Keratinocyte (primary cell): ENCODE results near the gene DUSP14.

Source experiments
- CTCF ChIP-seq, 3 experiments: IDR thresholded peaks in 1 of 3; conservative IDR thresholded peaks in 1 of 3; optimal IDR thresholded peaks in 1 of 3; 2 replicates in 2 of 3; 3 replicates in 1 of 3; pipeline versions ENCODE3 to v1.5.1; 2011; ENCODE audit warnings: low read length in 3 of 3, mild to moderate bottlenecking in 3 of 3, moderate library complexity in 2 of 3, control low read depth in 1 of 3, inconsistent platforms in 1 of 3; ENCODE audit not compliant: insufficient read depth in 2 of 3; ENCODE audit errors: extremely low read depth in 1 of 3
- EZH2 ChIP-seq: IDR thresholded peaks from one replicate; pipeline ENCODE4 v1.6.1; 2012; ENCODE audit warnings: inconsistent platforms, mild to moderate bottlenecking, low read length, moderate library complexity

- TF ChIP-seq CTCF (optimal IDR thresholded peaks at IDR 0.05 in 1 of 3, IDR thresholded peaks at IDR 0.05 in 1 of 3, conservative IDR thresholded peaks at IDR 0.05 in 1 of 3; ENCODE audit: extremely low read depth in 1 of 3, insufficient read depth in 2 of 3, low read length in 3 of 3), result no peak
- TF ChIP-seq EZH2, result no peak
Observed at GRCh38 chr17:37520174-37520573, 30.5 kb downstream of the DUSP14 start.
